ENCODE data around the gene TTLL6.
"Not testable (repeated sequence)": the region's sequence is repeated elsewhere in the genome, so short reads cannot be mapped to it uniquely, and the experiment has no call there.

The TTLL6 gene

DNA sequence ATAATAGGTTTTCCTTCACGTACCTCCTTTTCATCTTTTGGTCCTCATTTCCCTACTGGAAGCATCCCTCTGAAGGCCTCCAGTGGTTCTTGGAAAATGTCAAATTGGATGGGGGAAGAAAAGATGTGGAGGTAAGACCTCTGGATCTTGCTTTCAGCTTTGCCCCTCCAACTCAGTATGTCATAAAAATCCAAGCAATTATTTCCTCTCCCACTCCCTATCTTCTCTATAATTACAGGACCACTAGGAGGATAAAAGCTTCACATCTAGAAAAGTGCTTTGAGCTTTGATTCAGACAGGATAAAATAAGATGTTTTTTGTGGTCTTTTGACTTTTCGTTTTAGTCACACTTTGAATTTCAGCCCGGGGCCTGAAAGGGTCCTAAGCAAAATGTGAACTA is 1.7 kb downstream of the TTLL6 start:
- no peak for DNase-seq (ENCODE audit: low spot score)

DNA sequence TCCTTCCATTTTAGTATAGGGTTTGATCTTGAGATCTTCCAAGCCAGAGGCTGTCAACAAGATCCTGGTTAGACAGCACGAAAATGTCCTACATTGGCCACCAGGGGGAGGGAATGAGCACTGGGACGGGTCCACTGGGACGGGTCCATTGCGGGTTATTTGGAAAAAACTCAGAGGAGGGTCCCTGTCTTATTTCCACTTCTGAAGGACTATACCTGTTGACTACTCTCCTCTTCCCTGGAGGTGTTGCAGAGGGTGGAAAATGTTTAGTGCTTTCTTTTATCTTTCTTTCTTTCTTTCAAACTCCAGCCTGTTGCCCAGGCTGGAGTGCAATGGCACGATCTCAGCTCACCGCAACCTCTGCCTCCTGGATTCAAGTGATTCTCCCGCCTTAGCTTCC is 2.5 kb downstream of the TTLL6 start:
- DNase-seq (ENCODE audit: low spot score): peak; percentile 87

DNA sequence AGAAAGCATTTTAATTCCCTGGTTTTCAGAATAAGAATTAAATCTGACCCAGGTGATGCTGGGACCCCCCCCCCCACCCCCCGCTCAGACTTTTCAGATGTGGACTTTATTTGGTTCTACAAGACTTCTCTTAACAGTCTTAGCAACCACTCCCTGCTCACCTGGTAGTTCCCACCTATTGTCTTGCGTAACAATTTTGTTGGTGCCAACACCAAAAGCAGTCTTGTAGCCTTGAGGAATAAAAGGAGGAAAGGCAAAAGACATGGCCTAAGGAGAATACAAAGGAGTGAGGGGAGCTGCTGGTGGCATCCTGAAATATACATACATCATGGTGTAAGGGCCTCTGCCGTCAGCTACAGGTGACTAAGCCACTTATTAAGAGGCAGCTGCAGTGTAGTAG is 5.0 kb downstream of the TTLL6 start:
- no peak for DNase-seq (ENCODE audit: low spot score)

DNA sequence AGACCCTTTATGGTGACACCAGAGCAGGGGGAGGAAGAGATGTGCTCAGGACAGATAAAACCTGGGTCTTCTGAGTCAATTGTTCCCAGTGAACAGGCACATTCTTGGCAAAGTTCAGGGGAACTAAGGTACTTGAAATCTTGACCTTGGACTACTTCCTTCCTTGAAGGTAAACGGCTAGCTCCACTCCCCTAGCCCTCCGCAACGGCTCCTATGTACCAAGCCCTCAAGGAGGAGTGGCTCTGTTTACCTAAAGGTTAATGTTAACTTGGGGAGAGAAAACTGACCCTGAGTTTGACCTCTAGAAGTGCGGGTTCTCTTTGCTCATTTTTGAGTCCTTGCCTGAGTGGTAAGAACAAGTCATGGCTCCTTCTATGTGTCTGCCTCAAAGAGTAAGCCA is 7.8 kb downstream of the TTLL6 start:
- no peak for DNase-seq (ENCODE audit: low spot score)

DNA sequence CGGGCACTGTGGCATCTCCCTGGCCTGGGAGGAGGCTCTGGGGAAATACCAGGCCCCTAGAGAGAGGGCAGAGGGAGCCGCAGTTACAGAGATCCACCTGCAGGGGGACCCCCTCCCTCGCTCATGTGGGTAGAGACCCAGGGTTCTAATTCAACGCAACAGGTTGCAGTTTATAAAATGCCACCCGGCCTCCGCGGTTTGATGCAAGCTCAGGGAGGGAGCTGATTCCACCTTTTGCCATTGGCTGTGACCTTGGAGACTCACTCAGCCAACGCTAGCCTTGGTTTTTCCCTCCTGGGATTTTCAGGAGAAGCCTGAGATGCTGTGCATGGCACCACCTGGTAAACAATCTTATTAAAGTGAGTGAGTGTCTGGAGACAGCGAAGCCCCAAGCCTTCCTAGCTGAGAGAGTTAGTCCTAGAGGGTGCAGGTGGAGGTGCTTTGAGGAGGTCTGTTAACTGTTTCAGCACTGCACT is 12.1 kb downstream of the TTLL6 start:
- peak; percentile 78 for DNase-seq (ENCODE audit: low spot score)

DNA sequence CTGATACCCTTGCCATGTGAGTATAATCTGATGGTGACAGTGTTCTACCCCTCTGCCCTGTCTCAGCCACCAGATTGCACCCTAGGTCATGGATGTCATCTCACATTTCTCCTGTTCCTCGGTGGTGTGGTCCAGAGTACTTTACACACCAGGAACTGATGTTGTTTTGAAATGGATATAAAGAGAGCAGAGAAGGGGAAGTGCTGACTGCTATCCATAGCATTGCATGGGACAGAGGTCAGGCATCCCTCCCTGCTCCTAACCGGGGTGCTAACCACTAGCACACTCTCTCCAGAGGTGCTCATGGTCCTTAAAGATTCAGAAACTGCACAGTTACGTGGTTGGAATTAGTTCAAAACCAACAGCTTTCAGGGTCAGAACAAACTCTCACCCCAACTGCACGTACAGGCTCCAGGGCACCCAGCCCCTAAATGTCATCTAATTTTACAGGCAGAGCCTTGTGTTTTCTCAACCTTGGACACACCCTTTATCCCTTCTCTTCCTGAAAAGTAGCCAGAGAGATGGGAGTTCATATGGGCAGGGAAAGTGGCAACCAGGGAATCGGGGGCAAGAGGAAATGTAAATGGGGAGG is 16.3 kb downstream of the TTLL6 start:
- no peak for DNase-seq (ENCODE audit: low spot score)

DNA sequence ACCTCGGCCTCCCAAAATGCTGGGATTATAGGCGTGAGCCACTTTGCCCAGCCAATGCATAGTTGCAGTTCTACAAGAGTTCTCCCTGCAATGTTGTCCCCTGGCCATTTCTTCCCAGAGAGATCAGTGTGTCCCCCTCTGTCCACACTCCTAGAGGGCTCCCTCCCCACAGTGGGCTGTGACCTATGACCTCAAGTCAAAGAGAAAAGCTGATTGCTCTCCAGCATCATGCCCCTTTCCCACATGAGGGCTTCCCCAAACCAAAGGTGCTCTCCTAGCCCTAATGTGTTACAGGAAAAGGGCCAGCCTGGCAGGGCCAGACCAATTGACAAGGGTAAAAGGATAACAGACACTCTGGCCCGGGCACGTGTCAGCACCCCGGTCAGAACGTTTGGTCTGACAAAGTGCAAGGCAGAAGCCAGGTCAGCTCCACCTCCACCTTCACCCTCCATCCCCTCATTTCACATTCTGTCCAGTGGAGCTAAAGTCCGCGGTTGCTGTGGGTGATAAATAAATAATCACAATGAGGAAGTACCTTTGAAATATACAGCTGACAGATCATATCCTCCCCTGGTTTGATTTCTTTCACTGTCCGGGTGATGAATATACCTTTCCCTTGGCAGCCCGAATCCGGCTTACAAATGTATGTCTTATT is 17.8 kb downstream of the TTLL6 start:
- no peak for DNase-seq (ENCODE audit: low spot score)

DNA sequence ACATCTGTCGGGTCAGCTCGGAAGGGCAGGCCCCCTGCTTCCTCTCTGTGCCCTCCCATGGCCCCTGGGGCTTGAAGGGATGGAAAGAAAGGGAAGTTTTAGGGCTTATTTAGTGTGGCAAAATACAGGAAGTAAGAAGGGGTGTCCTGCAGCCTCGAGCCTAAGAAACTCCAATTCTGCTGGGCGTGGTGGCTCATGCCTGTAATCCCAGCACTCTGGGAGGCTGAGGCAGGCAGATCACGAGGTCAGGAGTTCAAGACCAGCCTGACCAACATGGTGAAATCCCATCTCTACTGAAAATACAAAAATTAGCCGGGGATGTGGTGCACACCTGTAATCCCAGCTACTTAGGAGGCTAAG is 20.9 kb downstream of the TTLL6 start:
- not testable (repeated sequence) for DNase-seq (ENCODE audit: low spot score)

DNA sequence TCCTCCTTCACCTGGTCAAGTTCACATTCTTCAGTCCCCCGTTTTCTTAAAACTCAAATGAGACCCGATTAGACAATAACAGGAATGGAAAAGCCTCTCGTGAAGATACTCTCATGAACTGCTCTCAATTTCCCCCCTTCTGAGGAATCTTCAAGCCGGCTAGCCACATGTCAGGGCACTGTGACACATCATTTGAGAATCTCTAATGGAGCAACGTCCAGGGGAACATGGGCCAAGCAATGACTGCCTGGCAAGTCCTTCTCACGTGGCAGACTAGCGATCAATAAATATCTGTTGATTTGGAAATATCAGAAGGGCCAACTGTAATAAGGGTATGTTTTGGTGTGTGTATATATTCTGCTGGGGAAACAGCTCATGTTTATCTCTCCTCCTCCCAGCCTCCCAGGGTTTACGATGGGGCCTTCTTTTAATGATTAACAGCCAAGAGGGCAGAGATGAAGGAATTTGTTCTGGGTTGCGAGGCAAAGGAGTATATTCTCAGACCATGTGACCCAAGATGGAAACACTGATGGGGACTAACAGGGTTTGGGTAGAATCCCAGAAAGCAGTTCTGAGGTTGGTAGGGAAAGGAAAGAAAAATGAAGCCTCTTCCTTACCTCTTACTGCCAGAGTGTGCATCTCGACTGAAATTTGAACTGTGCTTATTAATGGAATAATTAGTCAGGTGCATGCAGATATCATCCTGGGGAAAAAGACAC is 21.4 kb downstream of the TTLL6 start:
- DNase-seq (ENCODE audit: low spot score): peak; percentile 46

DNA sequence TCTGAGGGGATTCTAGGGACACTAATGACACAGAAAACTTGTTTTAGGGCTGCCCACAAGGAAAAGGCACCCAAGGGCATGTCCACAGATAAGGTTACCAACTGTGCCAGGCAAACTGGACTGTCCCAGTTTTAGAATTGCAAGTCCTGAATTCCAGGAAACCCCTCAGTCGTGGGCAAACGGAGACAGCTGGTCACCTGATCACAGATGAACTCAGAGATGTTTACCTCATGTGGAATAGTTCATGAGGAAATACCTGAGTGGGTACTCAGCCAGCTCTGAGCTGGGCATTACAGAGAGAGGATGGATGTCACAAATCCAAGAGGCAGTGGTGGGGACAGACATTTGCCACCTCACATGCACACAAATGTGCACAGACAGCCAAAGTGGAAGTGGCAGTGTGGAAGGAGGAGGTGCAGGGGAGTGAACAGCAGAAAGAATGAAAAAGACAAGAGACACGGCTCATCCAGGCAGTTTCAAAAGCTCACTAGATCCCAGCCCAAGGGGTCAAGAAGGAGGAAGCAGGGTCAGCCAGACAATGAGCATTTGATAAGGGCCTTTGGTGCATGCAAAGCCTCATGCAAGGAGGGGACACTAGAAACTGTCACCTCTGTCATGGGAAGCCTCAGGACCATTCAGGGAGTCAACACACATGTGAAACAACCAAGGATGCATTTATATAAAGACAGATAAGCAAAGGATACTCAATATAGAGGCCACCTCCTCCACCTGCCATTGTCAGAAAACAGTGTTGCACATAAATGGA is 24.8 kb downstream of the TTLL6 start:
- no peak for DNase-seq (ENCODE audit: low spot score)

DNA sequence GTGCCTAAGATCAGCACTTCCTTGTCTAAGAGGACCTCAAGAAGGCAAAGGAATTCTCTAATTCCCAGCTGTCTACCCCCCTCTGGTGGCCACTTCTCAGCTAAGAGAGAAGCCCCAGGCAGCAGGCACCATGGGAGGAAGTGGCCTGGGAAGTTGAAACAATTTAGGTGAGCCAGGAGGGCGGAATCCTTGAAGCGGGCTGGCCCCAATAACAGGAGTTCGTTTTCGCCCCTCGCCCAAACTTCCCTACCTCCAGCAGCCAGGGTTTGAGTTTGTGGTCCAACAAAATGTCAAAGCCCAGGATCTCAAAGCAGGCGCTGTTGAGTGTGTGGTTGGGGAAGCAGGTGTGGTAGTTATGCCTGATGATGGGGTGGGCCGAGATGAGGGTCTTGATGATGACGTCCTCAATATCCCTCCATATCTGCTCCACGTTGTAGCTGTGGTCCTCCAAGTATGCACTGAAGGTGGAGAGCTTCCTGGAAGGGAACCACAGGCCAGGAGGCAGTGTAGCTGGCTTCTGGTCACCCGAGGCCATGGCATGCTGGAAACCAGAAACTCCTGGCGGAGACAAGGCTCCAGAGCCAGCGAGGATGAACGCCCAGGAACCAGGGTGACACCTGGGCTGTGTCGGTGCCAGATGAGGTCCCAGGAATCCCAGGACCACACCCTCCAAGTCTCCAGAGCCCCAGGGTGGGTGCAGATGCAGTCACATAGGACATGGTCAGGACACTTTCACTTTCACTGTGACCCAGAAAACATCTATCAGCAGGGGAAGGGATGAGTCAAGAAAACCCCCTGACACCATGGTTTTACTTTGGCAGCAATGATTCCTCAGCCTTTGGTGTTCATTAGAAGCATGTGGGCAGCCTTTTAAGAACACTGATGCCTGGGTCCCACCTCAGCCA is 25.6 kb downstream of the TTLL6 start:
- DNase-seq (ENCODE audit: low spot score): peak; percentile 81

DNA sequence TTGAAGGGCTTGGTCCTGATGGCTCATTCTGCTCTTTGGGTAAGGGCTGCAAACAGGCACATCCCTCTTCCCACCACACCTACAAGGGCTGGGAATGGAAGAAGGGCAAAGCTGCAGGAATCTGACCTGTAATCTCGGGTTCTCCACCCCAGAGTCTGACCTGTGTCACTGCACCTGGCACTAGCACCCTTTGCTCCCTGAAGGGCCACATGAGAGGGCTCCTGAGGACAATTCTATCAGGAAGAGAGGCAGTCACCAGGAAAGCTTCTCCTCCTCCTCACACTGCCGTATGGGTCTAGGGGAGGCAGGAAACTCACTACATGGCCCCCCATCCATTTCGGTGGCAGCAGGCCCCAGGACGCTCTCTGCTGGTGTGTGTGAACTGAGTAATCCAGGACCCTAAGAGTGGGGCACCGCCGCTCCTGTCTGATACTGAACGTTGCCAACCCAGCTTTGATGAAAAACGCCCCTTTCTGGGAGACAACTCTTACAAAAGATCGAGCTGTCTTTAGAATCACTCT is 26.4 kb downstream of the TTLL6 start:
- DNase-seq (ENCODE audit: low spot score): no peak

DNA sequence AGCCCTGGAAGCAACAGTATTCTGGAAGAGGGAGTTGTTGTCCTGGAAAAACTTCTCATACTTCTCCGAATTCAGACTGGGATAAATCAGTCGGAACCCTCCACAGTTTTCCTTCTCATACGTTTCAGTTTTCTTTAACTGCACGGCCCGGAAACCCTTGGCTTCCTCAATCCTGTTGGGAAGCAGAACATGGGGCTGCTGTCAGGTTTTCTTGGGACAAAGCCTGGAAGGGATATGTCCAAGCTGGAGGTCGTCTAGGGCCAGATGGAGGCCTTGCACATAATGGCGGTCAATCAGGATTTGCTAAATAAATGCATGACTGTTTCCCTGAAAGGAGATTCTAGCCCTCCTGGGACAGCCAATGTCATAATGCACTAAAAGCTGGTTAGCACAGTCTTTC is 29.2 kb downstream of the TTLL6 start:
- no peak for DNase-seq (ENCODE audit: low spot score)

DNA sequence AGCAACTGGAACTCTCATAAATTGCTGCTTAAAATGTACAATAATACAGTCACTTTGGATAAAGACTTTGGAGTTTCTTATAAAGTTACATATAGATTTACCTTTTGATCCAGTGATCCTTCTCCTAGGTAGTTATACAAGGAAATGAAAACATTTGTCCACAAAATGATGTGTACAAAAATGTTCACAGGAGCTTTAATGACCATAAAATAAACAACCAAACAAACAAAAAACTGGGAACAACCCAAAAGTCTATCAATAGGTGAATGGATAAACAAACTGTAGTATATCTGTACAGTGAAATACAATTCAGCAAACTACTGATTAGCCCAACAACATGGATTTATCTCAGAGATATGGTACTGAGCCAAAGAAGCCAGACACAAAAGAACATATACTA is 37.6 kb downstream of the TTLL6 start:
- no peak for DNase-seq (ENCODE audit: low spot score)

DNA sequence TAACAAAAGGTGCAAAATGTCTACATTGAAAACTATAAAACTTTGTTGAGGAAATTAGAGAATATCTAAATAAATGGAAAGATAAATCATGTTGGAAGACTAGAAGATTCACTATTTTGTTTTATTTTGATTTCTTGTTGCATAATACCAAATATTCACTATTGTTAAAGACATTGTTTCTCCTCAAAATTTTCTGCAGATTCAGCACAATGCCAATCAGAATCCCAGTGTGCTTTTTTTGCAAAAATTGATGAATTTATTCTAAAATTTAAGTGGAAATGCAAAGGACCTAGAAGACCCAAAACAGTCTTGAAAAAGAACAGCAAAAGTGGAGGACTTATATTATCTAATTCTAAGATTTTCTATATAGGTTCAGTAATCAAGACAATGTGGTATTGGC is 40.4 kb downstream of the TTLL6 start:
- DNase-seq (ENCODE audit: low spot score): no peak

DNA sequence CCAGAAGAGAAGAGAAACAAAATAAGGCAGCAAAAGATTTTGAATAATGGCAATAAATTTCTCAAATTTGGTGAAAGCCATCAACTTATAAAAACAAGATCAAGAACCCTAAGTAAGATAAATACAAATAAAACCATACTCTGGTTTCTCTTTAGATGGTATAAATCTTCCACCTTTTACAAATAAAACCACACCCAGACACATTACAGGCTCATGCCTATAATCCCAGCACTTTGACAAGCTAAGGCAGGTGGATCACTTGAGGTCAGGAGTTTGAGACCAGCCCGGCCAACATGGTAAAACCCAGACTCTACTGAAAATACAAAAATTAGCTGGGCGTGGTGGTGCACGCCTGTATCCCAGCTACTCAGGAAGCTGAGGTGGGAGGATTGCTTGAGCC is 43.8 kb downstream of the TTLL6 start:
- DNase-seq (ENCODE audit: low spot score): no peak

DNA sequence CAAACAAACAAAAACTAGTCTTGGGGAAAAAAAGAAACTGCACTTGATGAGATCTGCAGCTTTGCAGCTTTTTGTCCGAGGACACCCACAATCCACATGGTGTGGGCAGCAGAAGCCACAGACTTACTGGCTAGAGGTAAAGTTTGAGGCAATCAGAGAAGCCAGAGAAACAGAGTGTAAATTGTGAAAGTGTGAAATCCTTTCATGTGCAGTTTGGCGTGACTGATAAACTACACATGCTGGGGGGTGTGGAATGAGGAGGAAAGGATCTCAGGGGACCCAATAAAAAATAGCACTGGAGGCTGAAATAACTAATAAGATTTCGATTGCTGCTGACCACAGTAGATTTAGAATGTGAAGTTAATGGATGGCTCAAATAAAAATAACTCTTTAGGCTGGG is 46.1 kb downstream of the TTLL6 start:
- no peak for DNase-seq (ENCODE audit: low spot score)

DNA sequence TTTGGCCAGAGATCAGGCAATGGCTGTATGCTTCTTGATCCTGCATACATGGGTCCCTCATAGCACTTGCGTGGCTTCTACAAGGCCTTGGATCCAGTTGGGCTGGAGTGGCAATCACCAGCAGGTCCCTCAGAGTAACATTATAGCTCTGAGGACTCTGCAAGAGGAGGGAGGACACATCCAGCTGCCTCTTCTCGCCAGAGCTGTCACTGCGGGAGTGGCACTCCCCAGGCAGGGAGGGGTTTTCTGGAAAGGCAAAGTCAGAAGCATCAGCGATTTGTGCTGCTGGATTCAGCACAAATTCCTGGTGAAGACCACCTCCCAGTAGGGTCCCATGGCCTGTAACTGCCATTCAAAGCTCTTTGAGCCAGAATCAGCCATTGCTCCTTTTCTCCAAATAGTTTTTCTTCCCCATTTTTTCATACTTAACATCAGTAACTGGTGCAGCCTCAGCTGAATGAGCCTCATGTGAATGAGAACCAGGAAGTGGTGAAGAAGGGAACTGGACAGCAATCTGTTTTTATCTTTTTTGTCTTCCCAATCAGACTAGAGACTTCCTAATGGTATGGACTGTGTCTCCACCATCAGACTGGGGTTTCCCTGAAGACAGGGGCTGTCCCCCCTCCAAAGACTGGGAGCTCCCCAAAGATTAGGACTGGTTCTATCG is 47.9 kb downstream of the TTLL6 start:
- DNase-seq (ENCODE audit: low spot score): no peak

DNA sequence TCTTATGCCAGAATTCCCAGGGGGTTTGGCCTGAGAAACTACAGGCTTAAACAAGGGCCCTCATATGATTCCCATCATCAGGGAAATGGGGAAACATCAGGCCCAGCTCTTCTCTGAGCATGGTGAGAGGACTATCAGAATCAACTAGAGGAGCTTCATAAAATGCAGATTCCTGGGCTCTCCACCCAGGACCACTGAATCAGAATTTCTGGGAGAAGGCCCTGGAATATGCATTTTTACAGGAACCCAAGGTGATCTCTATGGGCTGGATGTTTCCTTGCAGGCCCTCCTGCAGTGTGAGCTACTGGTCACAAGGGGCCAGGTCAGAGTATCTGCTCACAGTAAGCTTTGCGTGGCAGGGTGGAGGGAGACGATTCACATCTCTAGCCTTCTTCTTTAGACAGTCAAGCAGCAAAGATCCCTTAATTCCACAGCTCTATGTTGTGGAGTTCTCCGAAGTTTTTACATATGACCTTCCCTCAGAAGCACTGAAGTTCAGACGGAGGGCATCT is 49.7 kb downstream of the TTLL6 start:
- no peak for DNase-seq (ENCODE audit: low spot score)

DNA sequence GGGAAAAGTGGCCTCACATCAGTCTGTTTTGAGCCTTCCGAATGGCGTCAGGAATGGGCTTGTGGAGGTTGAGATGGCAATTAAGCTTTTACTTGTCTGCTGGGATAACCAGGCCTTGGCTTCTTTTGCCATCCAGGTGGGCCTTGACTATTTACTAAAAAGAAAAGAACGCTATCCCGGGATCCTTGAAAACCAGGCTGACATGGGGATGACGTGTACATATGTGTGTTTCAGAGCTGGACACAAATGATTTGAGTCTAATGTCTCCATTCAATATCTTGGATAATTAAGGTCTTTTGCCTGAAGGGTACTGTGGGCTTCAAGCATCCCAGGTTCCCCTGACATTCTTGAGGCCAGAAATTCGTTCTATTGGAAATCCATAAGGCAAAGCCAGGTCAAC is 55.9 kb downstream of the TTLL6 start:
- no peak for DNase-seq (ENCODE audit: low spot score)

DNA sequence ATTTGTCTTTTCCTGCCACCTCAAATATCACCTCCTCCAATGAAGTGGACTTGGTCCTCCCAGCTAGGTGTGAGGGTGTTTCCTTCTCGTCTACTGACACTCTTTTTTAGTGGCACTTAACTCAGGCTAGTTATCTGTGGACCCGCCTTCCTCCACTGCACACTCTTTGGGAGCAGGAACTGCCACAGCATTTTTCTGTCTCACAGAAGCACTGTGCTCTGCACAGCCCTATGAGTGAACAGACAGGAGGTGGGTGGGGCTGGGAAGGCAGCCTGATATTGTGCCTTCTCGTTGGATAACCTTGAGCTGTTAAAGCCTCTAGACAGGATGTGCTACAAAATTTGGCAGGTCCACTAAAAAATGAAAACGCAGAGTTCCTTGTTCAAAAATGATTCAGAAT is 56.6 kb downstream of the TTLL6 start:
- no peak for DNase-seq (ENCODE audit: low spot score)
